Measurements from ENCODE around the gene ERCC8. TPM values are rescaled to one million over a fixed set of nuclear protein-coding genes. Genes with fewer than 3 reads are reported as not detected.

Gene ERCC8
- total RNA-seq, 1 donor from 2014 or later = 9.1 TPM

GRCh38 chr5:60945813-60946187, 930 bp upstream of the ERCC8 start:
- intact Hi-C loops (cut with DNase I) = no loop called here
- Histone ChIP-seq H3K27me3 (no peaks in the 10 kb centered on the region), H3K27ac (peak overlapping the region; percentile 79), H3K9me3 (no peaks in the 10 kb centered on the region), H3K4me3 (peak overlapping the region; percentile 79), H3K4me1 (peaks cover 9% of the 10 kb centered on the region), H3K36me3 (no peaks in the 10 kb centered on the region)
- DNase-seq (no peak), ATAC-seq (peak; percentile 32)
- TF ChIP-seq, protein P1, sequence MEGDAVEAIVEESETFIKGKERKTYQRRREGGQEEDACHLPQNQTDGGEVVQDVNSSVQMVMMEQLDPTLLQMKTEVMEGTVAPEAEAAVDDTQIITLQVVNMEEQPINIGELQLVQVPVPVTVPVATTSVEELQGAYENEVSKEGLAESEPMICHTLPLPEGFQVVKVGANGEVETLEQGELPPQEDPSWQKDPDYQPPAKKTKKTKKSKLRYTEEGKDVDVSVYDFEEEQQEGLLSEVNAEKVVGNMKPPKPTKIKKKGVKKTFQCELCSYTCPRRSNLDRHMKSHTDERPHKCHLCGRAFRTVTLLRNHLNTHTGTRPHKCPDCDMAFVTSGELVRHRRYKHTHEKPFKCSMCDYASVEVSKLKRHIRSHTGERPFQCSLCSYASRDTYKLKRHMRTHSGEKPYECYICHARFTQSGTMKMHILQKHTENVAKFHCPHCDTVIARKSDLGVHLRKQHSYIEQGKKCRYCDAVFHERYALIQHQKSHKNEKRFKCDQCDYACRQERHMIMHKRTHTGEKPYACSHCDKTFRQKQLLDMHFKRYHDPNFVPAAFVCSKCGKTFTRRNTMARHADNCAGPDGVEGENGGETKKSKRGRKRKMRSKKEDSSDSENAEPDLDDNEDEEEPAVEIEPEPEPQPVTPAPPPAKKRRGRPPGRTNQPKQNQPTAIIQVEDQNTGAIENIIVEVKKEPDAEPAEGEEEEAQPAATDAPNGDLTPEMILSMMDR (IDR thresholded peaks at IDR 0.05) = no peak

DNA sequence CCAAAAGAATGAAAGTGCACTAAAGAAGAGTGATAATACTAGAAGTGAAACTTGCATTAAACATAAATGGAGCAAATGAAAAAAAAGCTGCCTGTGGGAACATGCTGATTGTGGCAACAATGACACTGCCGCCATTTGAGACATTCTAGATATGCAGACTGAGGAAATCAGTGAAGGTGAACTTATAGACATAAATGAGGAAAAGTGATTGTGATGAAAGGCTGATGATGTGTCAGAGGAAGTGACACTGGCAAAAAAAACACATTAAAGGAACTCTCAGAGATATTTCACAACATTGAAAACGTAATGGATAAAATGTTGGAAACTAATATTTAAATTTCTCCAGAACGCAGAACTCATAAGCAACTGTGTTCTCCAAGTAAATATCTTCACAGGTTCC, 1.2 kb downstream of the ERCC8 start:
- no peak overlapping the region for H3K4me3 ChIP-seq
- ATAC-seq = no peak
- intact Hi-C loops (cut with DNase I) = no loop called here

DNA sequence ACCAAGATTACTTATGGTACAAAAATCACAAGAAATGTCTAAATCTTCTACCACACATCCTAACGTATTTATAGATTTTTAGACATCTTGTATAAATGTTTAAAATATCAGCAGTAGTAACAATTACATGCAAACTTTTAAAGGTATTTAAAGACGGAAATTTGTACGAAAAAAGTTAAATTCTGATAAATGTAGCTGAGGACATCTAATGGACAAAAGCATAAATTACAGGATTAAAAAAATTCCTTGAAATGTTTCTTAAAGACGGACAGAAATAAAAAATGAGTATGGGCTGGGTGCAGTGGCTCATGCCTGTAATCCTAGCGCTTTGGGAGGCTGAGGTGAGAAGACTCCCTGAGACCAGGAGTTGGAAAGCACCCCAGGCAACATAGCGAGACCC, 15.8 kb downstream of the ERCC8 start:
- H3K27me3 ChIP-seq = no peaks in the 10 kb centered on the region
- ATAC-seq (no peak), DNase-seq (no peak)
- intact Hi-C loops (cut with DNase I) = no loop called here
- TF ChIP-seq, protein P1 (IDR thresholded peaks at IDR 0.05) = no peak
- no peaks in the 10 kb centered on the region for H3K9me3 ChIP-seq
- peaks cover 20% of the 10 kb centered on the region for H3K36me3 ChIP-seq
- no peak overlapping the region for H3K27ac ChIP-seq
- no peaks in the 10 kb centered on the region for H3K4me1 ChIP-seq
- no peak overlapping the region for H3K4me3 ChIP-seq

More for the DNA sequence above, 1.2 kb downstream of the ERCC8 start:
- no peak for DNase-seq
- Histone ChIP-seq H3K27me3 (no peaks in the 10 kb centered on the region), H3K9me3 (no peaks in the 10 kb centered on the region), H3K27ac (no peak overlapping the region), H3K36me3 (no peaks in the 10 kb centered on the region), H3K4me1 (peaks cover 9% of the 10 kb centered on the region)
- TF ChIP-seq, protein P1 (IDR thresholded peaks at IDR 0.05) = no peak

GRCh38 chr5:60927450-60927849, 17.4 kb downstream of the ERCC8 start:
- Histone ChIP-seq H3K4me1 (no peaks in the 10 kb centered on the region), H3K36me3 (peaks cover 20% of the 10 kb centered on the region), H3K4me3 (no peak overlapping the region), H3K27me3 (no peaks in the 10 kb centered on the region), H3K27ac (no peak overlapping the region), H3K9me3 (no peaks in the 10 kb centered on the region)
- DNase-seq = no peak
- ATAC-seq = no peak
- intact Hi-C loops (cut with DNase I) = no loop called here
- TF ChIP-seq, protein P1 (IDR thresholded peaks at IDR 0.05) = no peak

DNA sequence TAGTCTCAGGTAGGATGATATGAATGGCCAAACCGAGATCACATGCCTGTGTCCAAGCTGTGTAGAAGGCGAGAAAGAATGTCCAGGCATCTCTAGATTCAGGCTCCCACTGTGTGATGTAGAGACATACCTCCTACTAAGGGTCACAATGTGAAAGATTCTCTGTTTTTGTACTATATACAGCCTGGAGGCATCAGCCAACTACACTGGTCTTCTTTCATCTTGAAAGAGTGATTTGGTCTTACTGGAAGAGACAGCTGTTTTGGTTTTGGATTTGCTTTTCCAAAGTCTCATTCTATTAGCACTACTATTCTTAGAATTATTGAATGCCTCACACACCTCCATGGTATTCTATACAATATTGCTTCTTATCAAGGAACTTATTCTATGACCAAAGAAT, 26.4 kb downstream of the ERCC8 start:
- Histone ChIP-seq H3K4me3 (no peak overlapping the region), H3K36me3 (peaks cover 14% of the 10 kb centered on the region), H3K27ac (no peak overlapping the region), H3K27me3 (no peaks in the 10 kb centered on the region), H3K4me1 (no peaks in the 10 kb centered on the region), H3K9me3 (no peaks in the 10 kb centered on the region)
- TF ChIP-seq, protein P1 (IDR thresholded peaks at IDR 0.05) = no peak
- intact Hi-C loops (cut with DNase I) = no loop called here
- no peak for ATAC-seq
- DNase-seq = no peak

GRCh38 chr5:60916646-60917045, 28.2 kb downstream of the ERCC8 start:
- H3K4me3 ChIP-seq = no peak overlapping the region
- intact Hi-C loops (cut with DNase I) = no loop called here
- ATAC-seq = no peak

More at GRCh38 chr5:60916646-60917045, 28.2 kb downstream of the ERCC8 start:
- Histone ChIP-seq H3K27ac (no peak overlapping the region), H3K36me3 (peaks cover 14% of the 10 kb centered on the region), H3K9me3 (no peaks in the 10 kb centered on the region), H3K4me1 (no peaks in the 10 kb centered on the region), H3K27me3 (no peaks in the 10 kb centered on the region)
- TF ChIP-seq, protein P1 (IDR thresholded peaks at IDR 0.05) = no peak
- DNase-seq = no peak

Measured in upper lobe of right lung (tissue), 1 donor.